Measurements from ENCODE around the gene NR3C1. TPM values are rescaled to one million over a fixed set of nuclear protein-coding genes. Genes with fewer than 3 reads are reported as not detected.
A peak's percentile ranks its signal among the peaks of the same experiment; 100 is the strongest.

Gene NR3C1
- total RNA-seq, 4 donors from 2014 or later: 56.7 to 79.1 (median 64.4) TPM

- Histone ChIP-seq H3K27me3 (no peaks in the 10 kb centered on the region), H3K36me3 (no peaks in the 10 kb centered on the region), H3K27ac (peak overlapping the region; percentile 39 to 53 (median 42)), H3K9me3 (no peaks in the 10 kb centered on the region), H3K4me3 (peak overlapping the region; percentile 30 to 51 (median 38)), H3K4me1 (peaks cover 0 to 10% of the 10 kb centered on the region in 2 donors)
- peak; percentile 3 to 17 for DNase-seq
- TF ChIP-seq POLR2A (IDR thresholded peaks at IDR 0.05): no peak
- TF ChIP-seq CTCF (IDR thresholded peaks at IDR 0.05 in 4 of 5, conservative IDR thresholded peaks at IDR 0.05 in 1 of 5): no peak
- intact Hi-C loops (cut with DNase I; ENCODE audit: low total_unique reads) (no loop called here), in situ Hi-C loops (cut with MboI; ENCODE audit: low sequenced_read_pairs in 4 of 4) (loop anchor here in 2 of 4 donors (25.0 kb wide), 1 partner anchor 378 kb away; the partner anchor contains the start of gene HMHB1 (in 2 of the 2))
- ATAC-seq: peak; percentile 33 to 69
These were observed 31.0 kb upstream of the NR3C1 start for GRCh38 chr5:143434261-143435209.

- H3K27me3 ChIP-seq: no peaks in the 10 kb centered on the region
- intact Hi-C loops (cut with DNase I; ENCODE audit: low total_unique reads): no loop called here
- no peaks in the 10 kb centered on the region for H3K9me3 ChIP-seq
- no peak for DNase-seq
- in situ Hi-C loops (cut with MboI; ENCODE audit: low sequenced_read_pairs in 4 of 4): loop anchor here in 2 of 4 donors (25.0 kb wide), 1 partner anchor 379 kb away; the partner anchor contains the start of gene HMHB1 (in 2 of the 2)
- no peak for ATAC-seq
- no peak for TF ChIP-seq POLR2A (IDR thresholded peaks at IDR 0.05)
- no peak for TF ChIP-seq CTCF (IDR thresholded peaks at IDR 0.05 in 4 of 5, conservative IDR thresholded peaks at IDR 0.05 in 1 of 5)
- H3K27ac ChIP-seq: no peak overlapping the region
- H3K36me3 ChIP-seq: no peaks in the 10 kb centered on the region
- peaks cover 0 to 10% of the 10 kb centered on the region in 2 donors for H3K4me1 ChIP-seq
- H3K4me3 ChIP-seq: no peak overlapping the region
These were observed 30.2 kb upstream of the NR3C1 start for GRCh38 chr5:143433670-143434069.

GRCh38 chr5:143432658-143433239 is 29.3 kb upstream of the NR3C1 start:
- peaks cover 0 to 10% of the 10 kb centered on the region in 2 donors for H3K4me1 ChIP-seq
- intact Hi-C loops (cut with DNase I; ENCODE audit: low total_unique reads) (no loop called here), in situ Hi-C loops (cut with MboI; ENCODE audit: low sequenced_read_pairs in 4 of 4) (loop anchor here in 2 of 4 donors (25.0 kb wide), 1 partner anchor 380 kb away; the partner anchor contains the start of gene HMHB1 (in 2 of the 2))
- H3K36me3 ChIP-seq: no peaks in the 10 kb centered on the region
- H3K27ac ChIP-seq: no peak overlapping the region
- ATAC-seq (no peak), DNase-seq (no peak)
- no peaks in the 10 kb centered on the region for H3K9me3 ChIP-seq
- no peak overlapping the region for H3K4me3 ChIP-seq
- no peaks in the 10 kb centered on the region for H3K27me3 ChIP-seq
- TF ChIP-seq CTCF (IDR thresholded peaks at IDR 0.05 in 4 of 5, conservative IDR thresholded peaks at IDR 0.05 in 1 of 5) (no peak), POLR2A (IDR thresholded peaks at IDR 0.05) (no peak)

GRCh38 chr5:143431789-143432188 is 28.3 kb upstream of the NR3C1 start:
- no peak for ATAC-seq
- Histone ChIP-seq H3K4me1 (peaks cover 0 to 10% of the 10 kb centered on the region in 2 donors), H3K9me3 (no peaks in the 10 kb centered on the region), H3K36me3 (no peaks in the 10 kb centered on the region), H3K27ac (no peak overlapping the region), H3K27me3 (no peaks in the 10 kb centered on the region), H3K4me3 (no peak overlapping the region)
- TF ChIP-seq POLR2A (IDR thresholded peaks at IDR 0.05) (no peak), CTCF (IDR thresholded peaks at IDR 0.05 in 4 of 5, conservative IDR thresholded peaks at IDR 0.05 in 1 of 5) (no peak)
- in situ Hi-C loops (cut with MboI; ENCODE audit: low sequenced_read_pairs in 4 of 4) (loop anchor here in 2 of 4 donors (25.0 kb wide), 1 partner anchor 381 kb away; the partner anchor contains the start of gene HMHB1 (in 2 of the 2)), intact Hi-C loops (cut with DNase I; ENCODE audit: low total_unique reads) (no loop called here)
- DNase-seq: no peak

All from gastrocnemius medialis (tissue), 4 donors.